NCI-H1694 treated with DMSO at 0.1 percent for 48 hours (cell line): Measurements from ENCODE around the gene MUC20.

Source experiments
- DNase-seq: peaks from one replicate; lab custom pipeline; 2025; lab: John Stamatoyannopoulos, UW

MUC20 gene

GRCh38 chr3:195755791-195756676 is 35.3 kb downstream of the MUC20 start:
- DNase-seq, result no peak

GRCh38 chr3:195757438-195757770 is 36.6 kb downstream of the MUC20 start:
- no peak for DNase-seq

- DNase-seq, result no peak
These were observed 37.0 kb downstream of the MUC20 start for GRCh38 chr3:195757827-195758226.

GRCh38 chr3:195758721-195759353 is 38.1 kb downstream of the MUC20 start:
- no peak for DNase-seq

GRCh38 chr3:195760345-195761122 is 39.8 kb downstream of the MUC20 start:
- no peak for DNase-seq

GRCh38 chr3:195761123-195761566 is 40.4 kb downstream of the MUC20 start:
- DNase-seq, result no peak

- no peak for DNase-seq
These were observed 40.9 kb downstream of the MUC20 start for GRCh38 chr3:195761567-195762248.

GRCh38 chr3:195762249-195762585 is 41.4 kb downstream of the MUC20 start:
- no peak for DNase-seq

GRCh38 chr3:195762611-195763010 is 41.8 kb downstream of the MUC20 start:
- no peak for DNase-seq

GRCh38 chr3:195763076-195763830 is 42.5 kb downstream of the MUC20 start:
- DNase-seq, result no peak

GRCh38 chr3:195763843-195764825 is 43.4 kb downstream of the MUC20 start:
- DNase-seq, result no peak

GRCh38 chr3:195764961-195765706 is 44.4 kb downstream of the MUC20 start:
- no peak for DNase-seq

- DNase-seq, result no peak
These were observed 45.9 kb downstream of the MUC20 start for GRCh38 chr3:195766671-195767070.

- DNase-seq, result no peak
These were observed 47.0 kb downstream of the MUC20 start for GRCh38 chr3:195767792-195768191.

- no peak for DNase-seq
These were observed 47.6 kb downstream of the MUC20 start for GRCh38 chr3:195768414-195768813.

- DNase-seq, result peak; percentile 16
These were observed 48.1 kb downstream of the MUC20 start for GRCh38 chr3:195768831-195769303.

GRCh38 chr3:195769551-195769950 is 48.8 kb downstream of the MUC20 start:
- DNase-seq, result no peak

- no peak for DNase-seq
These were observed 49.5 kb downstream of the MUC20 start for GRCh38 chr3:195770081-195770840.
